GM04503 (cell line): ENCODE measurements around the gene FANCD2OS.
"Not testable (repeated sequence)": the region's sequence is repeated elsewhere in the genome, so short reads cannot be mapped to it uniquely, and the experiment has no call there.

Source experiments
- DNase-seq: peaks from one replicate; pipeline ENCODE4 v3.0.0-alpha.2; 2012; ENCODE audit warnings: low read depth

Gene FANCD2OS

GRCh38 chr3:10091387-10091786, 16.7 kb downstream of the FANCD2OS start:
- DNase-seq, result not testable (repeated sequence)

- DNase-seq, result not testable (repeated sequence)
Measured at GRCh38 chr3:10090774-10091173, 17.3 kb downstream of the FANCD2OS start.

- no peak for DNase-seq
Measured at GRCh38 chr3:10090179-10090578, 17.9 kb downstream of the FANCD2OS start.

- DNase-seq, result no peak
Measured at GRCh38 chr3:10088256-10088655, 19.8 kb downstream of the FANCD2OS start.

- DNase-seq, result no peak
Measured at GRCh38 chr3:10085738-10086137, 22.3 kb downstream of the FANCD2OS start.

GRCh38 chr3:10081871-10082270, 26.2 kb downstream of the FANCD2OS start:
- no peak for DNase-seq

- no peak for DNase-seq
Measured at GRCh38 chr3:10074666-10075065, 33.4 kb downstream of the FANCD2OS start.

- not testable (repeated sequence) for DNase-seq
Measured at GRCh38 chr3:10070077-10070476, 38.0 kb downstream of the FANCD2OS start.

GRCh38 chr3:10055097-10055496, 53.0 kb downstream of the FANCD2OS start:
- DNase-seq, result no peak
